ENCODE measurements around the gene PDZRN3.

Gene PDZRN3

GRCh38 chr3:73490453-73491286, 134.1 kb downstream of the PDZRN3 start:
- DNase-seq (ENCODE audit: low read depth): peak; percentile 42

GRCh38 chr3:73485877-73486330, 138.8 kb downstream of the PDZRN3 start:
- no peak for DNase-seq (ENCODE audit: low read depth)

GRCh38 chr3:73484656-73485248, 140.0 kb downstream of the PDZRN3 start:
- no peak for DNase-seq (ENCODE audit: low read depth)

GRCh38 chr3:73481888-73482287, 142.9 kb downstream of the PDZRN3 start:
- DNase-seq (ENCODE audit: low read depth): no peak

GRCh38 chr3:73480187-73480672, 144.5 kb downstream of the PDZRN3 start:
- DNase-seq (ENCODE audit: low read depth): peak; percentile 39

GRCh38 chr3:73479325-73479724, 145.4 kb downstream of the PDZRN3 start:
- no peak for DNase-seq (ENCODE audit: low read depth)

GRCh38 chr3:73478858-73479257, 145.9 kb downstream of the PDZRN3 start:
- no peak for DNase-seq (ENCODE audit: low read depth)

GRCh38 chr3:73475717-73476116, 149.0 kb downstream of the PDZRN3 start:
- no peak for DNase-seq (ENCODE audit: low read depth)

GRCh38 chr3:73475175-73475574, 149.6 kb downstream of the PDZRN3 start:
- no peak for DNase-seq (ENCODE audit: low read depth)

GRCh38 chr3:73474619-73475018, 150.1 kb downstream of the PDZRN3 start:
- no peak for DNase-seq (ENCODE audit: low read depth)

- DNase-seq (ENCODE audit: low read depth): no peak
These were observed 150.8 kb downstream of the PDZRN3 start for GRCh38 chr3:73473898-73474416.

- DNase-seq (ENCODE audit: low read depth): no peak
These were observed 151.4 kb downstream of the PDZRN3 start for GRCh38 chr3:73473181-73473897.

GRCh38 chr3:73471986-73472787, 152.6 kb downstream of the PDZRN3 start:
- no peak for DNase-seq (ENCODE audit: low read depth)

GRCh38 chr3:73470860-73471259, 153.9 kb downstream of the PDZRN3 start:
- DNase-seq (ENCODE audit: low read depth): no peak

- DNase-seq (ENCODE audit: low read depth): no peak
These were observed 155.4 kb downstream of the PDZRN3 start for GRCh38 chr3:73469331-73469730.

- no peak for DNase-seq (ENCODE audit: low read depth)
These were observed 157.5 kb downstream of the PDZRN3 start for GRCh38 chr3:73467211-73467610.

- DNase-seq (ENCODE audit: low read depth): no peak
These were observed 158.8 kb downstream of the PDZRN3 start for GRCh38 chr3:73465926-73466325.

- peak; percentile 22 for DNase-seq (ENCODE audit: low read depth)
These were observed 160.6 kb downstream of the PDZRN3 start for GRCh38 chr3:73464126-73464525.

- DNase-seq (ENCODE audit: low read depth): peak; percentile 42
These were observed 163.2 kb downstream of the PDZRN3 start for GRCh38 chr3:73461547-73461946.

- DNase-seq (ENCODE audit: low read depth): no peak
These were observed 165.0 kb downstream of the PDZRN3 start for GRCh38 chr3:73459711-73460110.

- peak; percentile 28 for DNase-seq (ENCODE audit: low read depth)
These were observed 171.1 kb downstream of the PDZRN3 start for GRCh38 chr3:73453666-73454065.

- no peak for DNase-seq (ENCODE audit: low read depth)
These were observed 172.0 kb downstream of the PDZRN3 start for GRCh38 chr3:73452729-73453128.
